ENCODE measurements around the gene UPK2. TPM values are rescaled to one million over a fixed set of nuclear protein-coding genes. Genes with fewer than 3 reads are reported as not detected.
A peak's percentile ranks its signal among the peaks of the same experiment; 100 is the strongest.

Gene UPK2
- total RNA-seq, 1 donor from 2014 or later: 0.41 TPM

DNA sequence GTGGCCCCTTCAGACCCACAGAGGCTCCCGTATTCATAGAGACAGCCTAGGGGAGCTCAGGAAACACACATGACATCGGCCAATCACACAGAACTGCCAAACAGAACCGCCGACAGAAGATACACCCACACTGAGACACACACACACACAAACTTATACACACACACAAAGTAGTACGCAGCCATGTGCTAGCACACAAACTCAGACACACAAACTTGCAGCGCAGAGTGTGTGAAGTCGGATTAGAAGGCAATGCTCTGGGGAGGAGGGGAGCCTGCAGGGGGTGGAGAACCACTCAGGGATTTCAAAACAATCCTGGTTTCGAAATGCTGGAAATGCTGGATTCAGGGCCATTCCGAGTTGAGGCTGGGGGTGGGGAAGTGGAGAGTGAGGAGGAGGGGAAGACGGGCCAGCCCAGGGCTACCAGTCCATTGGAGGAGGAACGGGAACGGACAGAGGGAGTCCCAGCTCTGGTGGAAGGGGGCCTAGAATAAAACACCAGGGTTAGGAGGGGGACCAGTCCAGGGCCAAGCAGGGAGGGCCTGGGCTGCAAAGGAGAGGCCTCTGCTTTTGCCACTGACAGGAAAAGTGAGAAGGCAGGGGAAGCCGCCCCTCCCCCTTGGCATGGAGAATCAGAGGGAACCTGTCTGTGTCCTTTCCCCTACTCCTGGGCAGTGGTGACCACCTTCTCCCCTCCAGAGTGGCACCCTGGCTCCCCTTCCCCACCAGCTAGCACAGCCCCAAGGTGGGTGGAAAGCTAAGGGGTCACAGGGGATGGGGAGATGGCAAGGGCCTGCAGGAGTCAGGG is 34.8 kb upstream of the UPK2 start:
- TF ChIP-seq, protein P1, sequence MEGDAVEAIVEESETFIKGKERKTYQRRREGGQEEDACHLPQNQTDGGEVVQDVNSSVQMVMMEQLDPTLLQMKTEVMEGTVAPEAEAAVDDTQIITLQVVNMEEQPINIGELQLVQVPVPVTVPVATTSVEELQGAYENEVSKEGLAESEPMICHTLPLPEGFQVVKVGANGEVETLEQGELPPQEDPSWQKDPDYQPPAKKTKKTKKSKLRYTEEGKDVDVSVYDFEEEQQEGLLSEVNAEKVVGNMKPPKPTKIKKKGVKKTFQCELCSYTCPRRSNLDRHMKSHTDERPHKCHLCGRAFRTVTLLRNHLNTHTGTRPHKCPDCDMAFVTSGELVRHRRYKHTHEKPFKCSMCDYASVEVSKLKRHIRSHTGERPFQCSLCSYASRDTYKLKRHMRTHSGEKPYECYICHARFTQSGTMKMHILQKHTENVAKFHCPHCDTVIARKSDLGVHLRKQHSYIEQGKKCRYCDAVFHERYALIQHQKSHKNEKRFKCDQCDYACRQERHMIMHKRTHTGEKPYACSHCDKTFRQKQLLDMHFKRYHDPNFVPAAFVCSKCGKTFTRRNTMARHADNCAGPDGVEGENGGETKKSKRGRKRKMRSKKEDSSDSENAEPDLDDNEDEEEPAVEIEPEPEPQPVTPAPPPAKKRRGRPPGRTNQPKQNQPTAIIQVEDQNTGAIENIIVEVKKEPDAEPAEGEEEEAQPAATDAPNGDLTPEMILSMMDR (IDR thresholded peaks at IDR 0.05; ENCODE audit: unreplicated experiment): no peak
- Mint-ChIP-seq H3K36me3 (ENCODE audit: insufficient read depth) (no peaks in the 10 kb centered on the region), H3K27me3 (no peaks in the 10 kb centered on the region), H3K9me3 (ENCODE audit: low read depth) (no peaks in the 10 kb centered on the region), H3K4me1 (ENCODE audit: low read depth) (peaks cover 70% of the 10 kb centered on the region), H3K4me3 (ENCODE audit: low read depth) (peak overlapping the region; percentile 37), H3K27ac (peak overlapping the region; percentile 67)
- DNase-seq (ENCODE audit: low spot score, unreplicated experiment): no peak

- Mint-ChIP-seq H3K27ac (no peak overlapping the region), H3K27me3 (no peaks in the 10 kb centered on the region), H3K9me3 (ENCODE audit: low read depth) (no peaks in the 10 kb centered on the region), H3K36me3 (ENCODE audit: insufficient read depth) (no peaks in the 10 kb centered on the region), H3K4me1 (ENCODE audit: low read depth) (peaks cover 63% of the 10 kb centered on the region), H3K4me3 (ENCODE audit: low read depth) (no peak overlapping the region)
- TF ChIP-seq, protein P1 (IDR thresholded peaks at IDR 0.05; ENCODE audit: unreplicated experiment): no peak
- DNase-seq (ENCODE audit: low spot score, unreplicated experiment): no peak
These were observed 34.0 kb upstream of the UPK2 start for GRCh38 chr11:118921929-118922744.

DNA sequence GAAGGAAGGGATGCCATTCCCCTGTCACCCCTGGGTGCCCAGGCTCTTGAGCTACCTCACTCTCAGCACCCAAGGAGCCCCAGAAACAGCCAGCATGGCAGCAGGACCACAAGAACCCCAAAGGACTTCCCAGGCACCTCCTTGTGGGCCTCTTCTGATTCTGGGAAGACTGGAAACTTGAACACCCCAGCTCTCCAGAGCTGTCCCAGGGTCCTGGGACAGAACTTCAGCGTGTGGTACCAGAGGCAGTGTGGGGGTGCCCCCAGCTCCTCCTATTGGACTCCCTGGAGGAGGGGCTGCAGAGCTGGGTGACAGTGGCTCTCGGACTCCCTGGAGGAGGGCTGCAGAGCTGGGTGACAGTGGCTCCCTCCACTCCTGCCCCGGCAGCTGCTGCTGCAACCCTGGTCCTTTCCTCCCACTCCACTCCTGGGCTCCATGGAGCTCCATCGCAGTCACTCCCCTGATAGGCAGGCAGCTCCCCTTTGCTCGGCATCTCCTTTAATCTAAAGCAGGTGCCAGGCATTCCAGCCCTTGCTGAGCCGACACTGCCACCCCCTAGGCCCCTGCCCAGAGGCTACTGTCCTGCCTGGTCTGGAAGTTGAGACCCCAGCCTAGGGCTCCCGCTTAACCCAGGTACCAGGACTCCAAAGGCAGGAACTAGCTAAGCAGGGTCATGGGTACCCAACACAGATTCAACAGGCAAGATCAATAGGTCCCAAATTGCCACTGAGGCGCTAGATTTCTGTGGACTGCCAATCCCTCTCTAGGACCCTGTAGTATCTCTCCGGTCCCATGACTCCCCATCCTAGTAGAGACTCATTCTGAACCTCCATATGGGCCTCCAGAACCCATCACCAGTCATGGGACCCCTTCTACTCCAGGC is 33.1 kb upstream of the UPK2 start:
- peak overlapping the region; percentile 87 for H3K4me3 Mint-ChIP-seq (ENCODE audit: low read depth)
- DNase-seq (ENCODE audit: low spot score, unreplicated experiment): no peak
- H3K36me3 Mint-ChIP-seq (ENCODE audit: insufficient read depth): no peaks in the 10 kb centered on the region

DNA sequence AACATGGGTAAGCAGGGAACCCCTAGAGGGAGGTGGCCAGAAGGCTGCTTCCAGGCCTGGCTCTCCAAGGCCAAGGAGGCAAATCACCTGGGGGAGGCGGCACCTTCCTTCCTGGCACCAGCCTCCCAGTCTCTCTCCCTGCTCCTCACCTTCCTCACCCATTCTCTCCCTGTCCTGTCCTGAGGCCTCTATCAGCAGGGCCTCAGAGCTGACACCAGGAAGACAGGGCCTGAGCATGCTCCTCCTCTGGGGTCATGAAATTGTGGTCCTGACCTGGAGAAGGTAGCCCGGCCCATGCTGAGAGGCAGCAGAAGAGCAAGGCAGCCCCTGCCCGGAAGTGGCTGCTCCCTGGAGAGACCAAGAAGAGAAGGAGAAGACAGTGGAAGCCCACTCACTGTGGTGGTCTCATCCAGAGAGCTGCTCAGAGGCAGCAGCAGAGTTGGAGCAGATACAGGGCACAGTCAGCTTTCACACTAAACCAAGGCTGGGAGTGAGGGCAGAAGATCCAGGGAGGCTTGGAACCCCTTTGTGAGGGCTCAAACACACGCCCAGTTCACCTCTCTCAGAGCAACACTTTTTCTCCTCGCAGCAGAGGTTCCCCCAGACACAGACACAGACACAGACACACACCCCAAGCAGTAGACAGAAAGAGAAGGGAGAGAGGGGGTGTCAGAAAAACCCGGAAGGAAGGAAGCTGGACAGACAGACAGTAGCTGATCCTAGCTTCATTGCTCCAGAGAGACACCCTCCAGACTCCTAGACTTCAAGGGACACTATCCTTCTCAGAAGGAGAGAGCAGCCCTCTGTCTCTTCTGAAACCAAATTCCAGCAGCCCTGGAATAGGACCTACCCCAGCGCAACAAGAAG is 32.1 kb upstream of the UPK2 start:
- Mint-ChIP-seq H3K27me3 (no peaks in the 10 kb centered on the region), H3K36me3 (ENCODE audit: insufficient read depth) (no peaks in the 10 kb centered on the region), H3K4me1 (ENCODE audit: low read depth) (peaks cover 55% of the 10 kb centered on the region), H3K4me3 (ENCODE audit: low read depth) (peak overlapping the region; percentile 87), H3K27ac (peak overlapping the region; percentile 21), H3K9me3 (ENCODE audit: low read depth) (no peaks in the 10 kb centered on the region)
- TF ChIP-seq, protein P1 (IDR thresholded peaks at IDR 0.05; ENCODE audit: unreplicated experiment): no peak
- DNase-seq (ENCODE audit: low spot score, unreplicated experiment): no peak

More for the DNA sequence above, 33.1 kb upstream of the UPK2 start:
- Mint-ChIP-seq H3K27ac (no peak overlapping the region), H3K27me3 (no peaks in the 10 kb centered on the region), H3K4me1 (ENCODE audit: low read depth) (peaks cover 58% of the 10 kb centered on the region), H3K9me3 (ENCODE audit: low read depth) (no peaks in the 10 kb centered on the region)
- TF ChIP-seq, protein P1 (IDR thresholded peaks at IDR 0.05; ENCODE audit: unreplicated experiment): no peak

Measured in progenitor cell of endocrine pancreas (in vitro differentiated cells).